GM13977 (cell line): ENCODE measurements around the gene NLRX1.
"Not testable (repeated sequence)": the region's sequence is repeated elsewhere in the genome, so short reads cannot be mapped to it uniquely, and the experiment has no call there.

Source experiments
- DNase-seq: peaks from one replicate; pipeline ENCODE4 v3.0.0; 2012; ENCODE audit warnings: low spot score
- in situ Hi-C: fragments of 300-500 bp; cut with MboI; formaldehyde crosslinking; loops from one replicate; pipeline ENCODE4 v1.12.0; 2022; ENCODE audit warnings: low sequenced_read_pairs, low pct_unique_long_range_greater_than_20kb, mixed read lengths, inconsistent platforms; ENCODE audit not compliant: unreplicated experiment
- TF ChIP-seq, protein P1 (sequence below): IDR thresholded peaks from 2 replicates; pipeline ENCODE4 v1.5.1; 2012; ENCODE audit warnings: mild to moderate bottlenecking, control low read depth; ENCODE audit not compliant: insufficient read depth; ENCODE audit errors: extremely low read depth, missing control alignments

The NLRX1 gene

DNA sequence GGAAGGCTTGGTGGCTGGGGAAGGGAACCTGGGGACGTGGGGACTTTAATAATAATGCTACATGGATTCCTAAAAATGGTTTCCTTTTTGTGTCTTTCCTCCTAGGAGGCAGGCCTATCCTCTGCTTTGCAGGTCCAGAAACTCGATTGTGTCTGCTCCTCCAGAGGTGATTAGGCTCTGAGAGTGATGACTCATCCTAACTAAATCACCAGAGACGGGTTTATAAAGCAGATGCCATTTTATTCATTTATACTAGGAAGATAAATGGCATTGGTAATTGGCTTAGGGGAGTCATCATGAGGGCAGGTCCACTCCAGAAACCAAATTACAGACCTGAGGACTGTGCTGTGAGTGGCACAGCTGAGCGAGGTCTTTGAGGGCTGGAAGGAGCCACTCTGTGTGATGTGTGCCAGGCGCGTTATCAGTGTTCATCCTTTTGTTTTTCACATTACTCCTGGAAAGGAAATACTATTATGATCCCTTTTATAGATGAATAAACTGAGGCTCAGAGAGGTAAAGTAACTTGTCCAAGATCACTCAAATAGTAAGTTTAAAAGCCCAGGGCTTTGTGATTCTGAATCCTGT lies 7.1 kb downstream of the NLRX1 start:
- DNase-seq, result no peak
- in situ Hi-C loops, result no loop called here
- TF ChIP-seq, protein P1, sequence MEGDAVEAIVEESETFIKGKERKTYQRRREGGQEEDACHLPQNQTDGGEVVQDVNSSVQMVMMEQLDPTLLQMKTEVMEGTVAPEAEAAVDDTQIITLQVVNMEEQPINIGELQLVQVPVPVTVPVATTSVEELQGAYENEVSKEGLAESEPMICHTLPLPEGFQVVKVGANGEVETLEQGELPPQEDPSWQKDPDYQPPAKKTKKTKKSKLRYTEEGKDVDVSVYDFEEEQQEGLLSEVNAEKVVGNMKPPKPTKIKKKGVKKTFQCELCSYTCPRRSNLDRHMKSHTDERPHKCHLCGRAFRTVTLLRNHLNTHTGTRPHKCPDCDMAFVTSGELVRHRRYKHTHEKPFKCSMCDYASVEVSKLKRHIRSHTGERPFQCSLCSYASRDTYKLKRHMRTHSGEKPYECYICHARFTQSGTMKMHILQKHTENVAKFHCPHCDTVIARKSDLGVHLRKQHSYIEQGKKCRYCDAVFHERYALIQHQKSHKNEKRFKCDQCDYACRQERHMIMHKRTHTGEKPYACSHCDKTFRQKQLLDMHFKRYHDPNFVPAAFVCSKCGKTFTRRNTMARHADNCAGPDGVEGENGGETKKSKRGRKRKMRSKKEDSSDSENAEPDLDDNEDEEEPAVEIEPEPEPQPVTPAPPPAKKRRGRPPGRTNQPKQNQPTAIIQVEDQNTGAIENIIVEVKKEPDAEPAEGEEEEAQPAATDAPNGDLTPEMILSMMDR, result no peak

DNA sequence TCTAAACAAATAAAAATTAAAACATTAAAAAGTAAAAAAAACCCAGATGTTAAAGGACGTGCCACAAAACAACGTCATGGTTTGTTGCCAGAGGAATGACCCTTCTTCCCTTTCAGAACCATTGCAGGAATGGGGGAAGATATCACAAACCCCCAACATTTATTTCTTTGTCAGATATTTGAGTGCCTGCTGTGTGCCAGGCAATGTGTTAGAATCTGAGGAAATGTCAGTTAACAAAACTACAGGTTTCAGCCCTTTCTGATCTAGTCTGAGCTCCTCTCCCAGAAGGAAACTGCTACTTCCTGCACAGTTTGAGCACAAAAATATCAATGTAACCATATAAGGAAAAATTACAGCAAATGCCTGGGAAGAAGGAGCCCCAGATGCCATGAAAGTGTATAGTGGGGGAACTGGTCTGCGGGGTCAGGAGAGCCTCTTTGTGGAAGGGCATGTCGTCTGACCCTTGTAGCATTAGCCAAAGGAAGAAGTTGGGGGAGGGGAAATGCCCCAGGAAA lies 9.7 kb downstream of the NLRX1 start:
- TF ChIP-seq, protein P1, result no peak
- in situ Hi-C loops, result no loop called here
- no peak for DNase-seq

DNA sequence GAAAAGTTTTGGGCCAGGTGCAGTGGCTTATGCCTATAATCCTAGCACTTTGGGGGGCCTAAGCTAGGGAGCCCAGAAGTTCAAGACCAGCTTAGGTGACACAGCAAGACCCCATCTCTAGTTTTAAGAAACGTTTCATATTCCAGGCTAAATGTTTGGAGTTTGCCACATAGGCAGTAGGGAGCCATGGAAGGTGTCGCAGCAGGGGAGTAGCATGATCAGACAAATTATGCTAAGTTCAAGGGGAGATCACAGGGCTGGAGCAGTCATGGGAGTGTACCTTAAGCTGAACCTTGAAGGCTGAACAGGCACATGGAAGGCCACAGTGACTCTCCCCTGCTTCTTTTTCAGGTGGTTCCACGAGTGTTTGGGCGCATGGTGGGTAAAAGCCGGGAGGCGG lies 10.8 kb downstream of the NLRX1 start:
- DNase-seq, result no peak
- TF ChIP-seq, protein P1, result no peak
- in situ Hi-C loops, result no loop called here

DNA sequence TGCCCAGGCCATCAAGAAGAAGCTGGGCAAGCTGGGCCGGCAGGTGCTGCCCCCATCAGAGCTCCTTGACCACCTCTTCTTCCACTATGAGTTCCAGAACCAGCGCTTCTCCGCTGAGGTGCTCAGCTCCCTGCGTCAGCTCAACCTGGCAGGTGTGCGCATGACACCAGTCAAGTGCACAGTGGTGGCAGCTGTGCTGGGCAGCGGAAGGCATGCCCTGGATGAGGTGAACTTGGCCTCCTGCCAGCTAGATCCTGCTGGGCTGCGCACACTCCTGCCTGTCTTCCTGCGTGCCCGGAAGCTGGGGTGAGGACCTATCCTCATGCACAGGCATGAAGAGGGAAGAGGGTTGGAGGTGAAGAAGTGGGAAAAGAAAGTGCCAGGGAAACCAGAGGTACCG lies 11.5 kb downstream of the NLRX1 start:
- TF ChIP-seq, protein P1, result no peak
- no peak for DNase-seq
- in situ Hi-C loops, result no loop called here

DNA sequence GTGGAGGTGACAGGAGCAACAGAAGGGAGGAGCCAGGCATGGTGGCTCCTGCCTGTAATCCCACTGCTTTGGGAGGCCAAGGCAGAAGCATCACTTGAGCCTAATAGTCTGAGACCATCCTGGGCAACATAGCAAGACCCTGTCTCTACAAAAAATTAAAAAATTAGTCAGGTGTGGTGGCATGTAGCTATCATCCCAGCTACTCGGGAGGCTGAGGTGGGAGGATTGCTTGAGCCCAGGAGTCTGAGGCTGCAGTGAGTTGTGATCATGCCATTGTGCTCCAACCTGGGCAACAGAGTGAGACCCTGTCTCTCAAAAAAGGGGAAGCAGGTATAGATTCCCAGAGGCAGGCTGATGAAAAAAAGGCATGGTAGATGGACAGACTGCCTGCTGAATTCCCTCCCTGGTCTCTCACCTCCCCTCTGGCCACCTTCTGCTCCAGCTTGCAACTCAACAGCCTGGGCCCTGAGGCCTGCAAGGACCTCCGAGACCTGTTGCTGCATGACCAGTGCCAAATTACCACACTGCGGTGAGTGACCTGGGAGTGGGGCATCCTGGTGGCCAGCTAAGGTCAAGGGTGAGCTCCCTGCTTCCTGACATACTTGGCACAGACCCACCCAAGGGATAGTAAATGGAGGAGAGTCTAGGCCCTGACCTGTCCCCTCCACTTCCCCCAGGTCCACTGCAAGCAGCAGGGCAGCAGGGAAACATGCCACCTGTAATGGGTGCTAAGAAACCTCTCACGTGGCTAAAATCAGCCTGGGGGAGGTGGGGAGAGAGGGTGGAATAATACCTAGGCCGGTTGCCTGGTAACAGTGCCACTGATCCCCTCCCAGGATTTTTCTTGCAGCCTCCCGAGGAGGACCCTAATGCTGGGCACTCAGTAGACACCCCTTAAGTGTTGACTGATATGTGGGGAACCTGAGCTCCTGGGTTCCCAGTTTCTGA lies 12.5 kb downstream of the NLRX1 start:
- in situ Hi-C loops, result no loop called here
- TF ChIP-seq, protein P1, result no peak

DNA sequence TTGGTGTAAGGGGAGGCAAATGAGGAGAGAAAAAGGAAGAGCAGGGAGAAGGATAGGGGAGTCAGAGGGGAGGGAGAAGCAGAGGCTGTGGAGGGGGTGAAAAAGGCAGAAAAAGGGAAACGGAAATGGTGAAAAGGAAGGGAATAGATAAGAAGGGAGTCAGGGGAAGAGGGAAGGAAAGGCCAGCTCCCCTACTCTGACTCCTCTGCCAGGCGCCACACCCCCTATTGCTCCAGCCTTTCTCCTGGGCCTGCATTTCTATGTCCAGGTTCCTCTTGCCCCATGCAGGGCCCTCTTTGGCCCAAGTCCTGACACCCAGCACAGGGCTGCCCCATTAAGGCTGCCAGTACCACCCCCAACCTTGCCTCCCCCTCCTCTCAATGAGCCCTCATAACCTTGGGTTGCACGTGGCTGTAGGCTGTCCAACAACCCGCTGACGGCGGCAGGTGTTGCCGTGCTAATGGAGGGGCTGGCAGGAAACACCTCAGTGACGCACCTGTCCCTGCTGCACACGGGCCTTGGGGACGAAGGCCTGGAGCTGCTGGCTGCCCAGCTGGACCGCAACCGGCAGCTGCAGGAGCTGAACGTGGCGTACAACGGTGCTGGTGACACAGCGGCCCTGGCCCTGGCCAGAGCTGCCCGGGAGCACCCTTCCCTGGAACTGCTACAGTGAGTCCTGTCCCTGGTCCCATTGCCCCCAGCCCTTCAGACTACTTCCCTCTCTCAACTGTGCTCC lies 13.3 kb downstream of the NLRX1 start:
- in situ Hi-C loops, result no loop called here
- DNase-seq, result no peak
- TF ChIP-seq, protein P1, result no peak

More for the DNA sequence above, 12.5 kb downstream of the NLRX1 start:
- DNase-seq, result no peak

DNA sequence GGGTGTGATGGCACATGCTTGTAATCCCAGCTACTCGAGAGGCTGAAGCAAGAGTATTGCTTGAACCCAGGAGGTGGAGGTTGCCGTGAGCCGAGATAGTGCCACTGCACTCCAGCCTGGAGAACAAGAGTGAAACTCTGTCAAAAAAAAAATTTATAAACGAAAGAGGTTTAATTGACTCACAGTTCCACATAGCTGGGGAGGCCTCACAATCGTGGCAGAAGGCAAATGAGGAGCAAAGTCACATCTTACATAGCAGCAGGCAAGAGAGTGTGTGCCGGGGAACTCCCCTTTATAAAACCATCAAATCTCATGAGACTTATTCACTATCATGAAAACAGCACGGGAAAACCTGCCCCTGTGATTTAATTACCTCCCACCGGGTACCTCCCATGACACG lies 15.9 kb downstream of the NLRX1 start:
- in situ Hi-C loops, DNase-seq: not testable (repeated sequence)
